Small intestine (tissue), 7 donors: ENCODE measurements around the gene CFAP45. TPM values are rescaled to one million over a fixed set of nuclear protein-coding genes. Genes with fewer than 3 reads are reported as not detected.

ENCODE experiments used
- DNase-seq, 2 donors: peaks; one replicate each; pipeline versions ENCODE4 v3.0.0 to v3.0.0-alpha.2; 2013
- FAIRE-seq: peaks from 2 replicates; lab custom pipeline; 2012; peaks lifted over from hg19 to GRCh38; lab: Jason Lieb, UNC
- H3K27ac ChIP-seq, 3 donors: one replicate each; pipeline ENCODE4 v1.5.1; 2013; ENCODE audit warnings: low read length in 2 of 3, mild to moderate bottlenecking in 2 of 3, control low read depth in 1 of 3, inconsistent platforms in 1 of 3, low read depth in 1 of 3, moderate library complexity in 1 of 3
- H3K27me3 ChIP-seq, 3 donors: one replicate each; pipeline ENCODE4 v1.6.1; 2013; ENCODE audit warnings: low read length in 3 of 3, inconsistent platforms in 1 of 3; ENCODE audit not compliant: control insufficient read depth in 3 of 3, insufficient read depth in 3 of 3
- H3K36me3 ChIP-seq, 3 donors: one replicate each; pipeline ENCODE4 v1.6.1; 2013; ENCODE audit warnings: low read length in 3 of 3, inconsistent platforms in 1 of 3, low read depth in 1 of 3, mild to moderate bottlenecking in 1 of 3, moderate library complexity in 1 of 3; ENCODE audit not compliant: control insufficient read depth in 3 of 3, insufficient read depth in 2 of 3
- H3K4me1 ChIP-seq, 3 donors: one replicate each; pipeline ENCODE4 v1.6.1; 2013; ENCODE audit warnings: low read length in 2 of 3, inconsistent platforms in 1 of 3, low read depth in 1 of 3, mild to moderate bottlenecking in 1 of 3, moderate library complexity in 1 of 3; ENCODE audit not compliant: control insufficient read depth in 3 of 3, insufficient read depth in 2 of 3
- H3K4me3 ChIP-seq, 3 donors: one replicate each; pipeline ENCODE4 v1.5.1; 2013; ENCODE audit warnings: low read length in 3 of 3, control low read depth in 1 of 3, inconsistent platforms in 1 of 3, low read depth in 1 of 3, mild to moderate bottlenecking in 1 of 3, moderate library complexity in 1 of 3
- H3K9me3 ChIP-seq, 2 donors: one replicate each; pipeline ENCODE4 v1.6.1; 2013; ENCODE audit warnings: low read depth in 1 of 2, low read length in 1 of 2; ENCODE audit not compliant: control insufficient read depth in 2 of 2, insufficient read depth in 1 of 2
- WGBS, 3 donors: extraction: QIAGEN DNeasy Blood & Tissue Kit; methylation state at CpG; one replicate each; pipeline ENCODE4 v1.1.7; 2013; 5-methylcytosine and 5-hydroxymethylcytosine counted together
- polyA plus RNA-seq, 4 donors: library from polyadenylated mRNA; stranded (reverse) in 3 of 4; unstranded in 1 of 4; fragments of 200-250 nt in 3 of 4; fragments of 120-200 nt in 1 of 4; gene quantifications; one replicate each; pipeline versions ENCODE4 v1.2.1 to v1.2.3, GENCODE V29; 2013
- donor health status: healthy with polysubstance abuse.
- donor health status: control.
- donor health status: control.
- donor health status: Bipolar disorder and iron deficiency.
- donor health status: healthy.

CFAP45 gene
- polyA plus RNA-seq, 4 donors: 0.35 to 1.1 (median 0.36) TPM; not detected in 1

DNA sequence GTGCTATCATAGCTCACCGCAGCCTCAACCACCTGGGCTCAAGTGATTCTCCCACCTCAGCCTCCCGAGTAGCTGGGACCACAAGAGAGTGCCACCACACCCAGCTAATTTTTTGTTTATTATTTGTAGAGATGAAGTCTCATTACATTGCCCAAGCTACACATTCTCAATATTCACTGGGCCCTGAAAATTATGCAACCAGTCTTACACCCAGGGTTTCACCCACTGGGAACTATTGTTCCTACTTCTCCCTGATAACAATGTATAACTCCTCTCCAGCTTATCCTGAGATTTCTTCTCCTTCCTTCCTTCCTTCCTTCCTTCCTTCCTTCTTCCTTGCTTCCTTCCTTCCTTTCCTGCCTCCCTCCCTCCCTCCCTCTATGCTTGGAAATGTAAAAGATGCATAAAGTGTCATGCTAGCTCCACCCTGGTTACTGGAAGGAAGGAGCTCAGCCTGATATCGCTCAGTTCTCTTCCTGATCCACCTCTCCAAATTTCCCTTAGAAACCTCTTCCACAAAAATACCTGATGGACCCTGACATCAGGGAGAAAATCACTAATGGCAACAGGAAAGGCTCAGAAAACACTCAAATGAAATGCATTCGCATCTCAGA is 26.3 kb downstream of the CFAP45 start:
- Histone ChIP-seq H3K36me3 (no peaks in the 10 kb centered on the region), H3K27me3 (peaks cover 0 to 8% (median 0%) of the 10 kb centered on the region in 3 donors), H3K4me1 (peaks cover 0 to 1% (median 0%) of the 10 kb centered on the region in 3 donors), H3K9me3 (no peaks in the 10 kb centered on the region), H3K4me3 (no peak overlapping the region), H3K27ac (no peak overlapping the region)
- FAIRE-seq (no peak), DNase-seq (no peak)
- WGBS, 3 donors: 91 to 92% (median 91%) methylated on average over 4 of the region's 4 CpGs

DNA sequence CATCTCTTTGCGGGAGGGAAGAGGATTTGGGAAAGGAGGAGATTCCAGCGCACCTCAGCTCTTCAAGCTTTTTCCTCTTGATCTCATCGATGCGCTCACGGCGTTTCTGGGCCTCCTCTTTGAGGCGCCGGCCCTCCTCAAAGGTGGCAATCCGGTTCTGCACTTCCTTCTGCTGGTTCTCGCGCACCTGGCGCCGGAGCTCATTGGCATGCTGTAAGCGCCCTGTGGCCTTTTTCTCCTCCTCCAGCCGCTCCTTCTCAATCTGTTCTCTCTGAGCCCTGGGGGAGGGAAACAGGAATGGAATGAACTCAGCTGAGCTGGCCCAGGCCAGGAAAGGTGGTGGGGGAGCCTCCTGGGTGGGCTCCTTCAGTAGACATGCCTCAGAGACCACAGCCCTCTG is 27.1 kb downstream of the CFAP45 start:
- peaks cover 0 to 9% (median 0%) of the 10 kb centered on the region in 3 donors for H3K4me1 ChIP-seq

DNA sequence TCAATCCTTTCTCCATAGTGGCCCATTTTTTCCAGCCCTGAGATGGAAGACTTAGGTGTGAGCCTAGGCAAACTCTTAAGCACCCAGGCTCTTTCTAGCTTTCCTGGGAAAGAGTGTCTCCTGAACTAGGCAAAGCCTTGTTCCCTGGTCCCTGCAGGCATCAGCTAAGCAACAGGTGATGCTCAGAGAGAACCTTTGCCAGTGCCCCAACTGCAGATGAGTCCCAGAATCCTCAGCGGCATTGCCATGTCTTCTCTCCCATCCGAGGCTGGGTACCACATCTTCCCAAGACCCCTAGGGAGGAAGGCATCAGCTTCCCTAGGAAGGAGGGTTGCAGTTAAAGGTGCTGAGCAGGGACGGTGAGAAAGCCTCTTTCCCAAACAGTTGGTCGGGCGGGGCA is 29.3 kb downstream of the CFAP45 start:
- 84 to 90% (median 85%) methylated on average over 5 of the region's 5 CpGs for WGBS, 3 donors
- no peak for FAIRE-seq
- peaks cover 0 to 8% (median 0%) of the 10 kb centered on the region in 3 donors for H3K27me3 ChIP-seq

More for the DNA sequence above, 27.1 kb downstream of the CFAP45 start:
- no peak for FAIRE-seq
- DNase-seq: no peak
- no peak overlapping the region for H3K27ac ChIP-seq
- no peak overlapping the region for H3K4me3 ChIP-seq
- no peaks in the 10 kb centered on the region for H3K36me3 ChIP-seq
- no peaks in the 10 kb centered on the region for H3K9me3 ChIP-seq
- WGBS, 3 donors: 72 to 90% (median 83%) methylated on average over 14 to 15 of the region's 15 CpGs
- peaks cover 0 to 8% (median 0%) of the 10 kb centered on the region in 3 donors for H3K27me3 ChIP-seq

DNA sequence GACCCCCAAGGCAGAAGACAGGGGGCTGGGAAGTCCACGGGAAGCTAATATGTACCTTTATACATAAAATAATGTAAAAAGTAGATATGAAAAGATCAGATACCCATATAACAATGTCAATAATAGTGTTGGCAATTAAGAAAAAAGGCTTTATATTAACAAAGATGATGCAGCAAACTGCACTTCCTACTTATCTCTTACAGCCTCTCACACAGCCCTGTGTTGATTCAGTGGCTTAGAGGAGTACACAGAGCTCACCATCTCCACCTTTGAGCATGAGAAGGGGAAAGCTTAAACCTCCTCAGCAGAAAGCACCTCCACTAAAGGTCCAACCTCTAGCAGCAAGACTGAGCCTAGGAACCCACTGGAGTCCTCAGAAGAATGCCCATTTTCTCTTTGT is 30.4 kb downstream of the CFAP45 start:
- H3K4me3 ChIP-seq: no peak overlapping the region
- peaks cover 0 to 8% (median 0%) of the 10 kb centered on the region in 3 donors for H3K27me3 ChIP-seq
- H3K4me1 ChIP-seq: peaks cover 0 to 17% (median 0%) of the 10 kb centered on the region in 3 donors
- no peak for DNase-seq
- no peaks in the 10 kb centered on the region for H3K9me3 ChIP-seq
- no peak for FAIRE-seq
- no peak overlapping the region for H3K27ac ChIP-seq
- H3K36me3 ChIP-seq: no peaks in the 10 kb centered on the region
- WGBS, 3 donors: 39 to 75% (median 47%) methylated on average over 1 of the region's 1 CpG

More for the DNA sequence above, 29.3 kb downstream of the CFAP45 start:
- Histone ChIP-seq H3K27ac (no peak overlapping the region), H3K4me3 (no peak overlapping the region), H3K4me1 (peaks cover 0 to 17% (median 0%) of the 10 kb centered on the region in 3 donors), H3K9me3 (no peaks in the 10 kb centered on the region), H3K36me3 (no peaks in the 10 kb centered on the region)
- DNase-seq: no peak

DNA sequence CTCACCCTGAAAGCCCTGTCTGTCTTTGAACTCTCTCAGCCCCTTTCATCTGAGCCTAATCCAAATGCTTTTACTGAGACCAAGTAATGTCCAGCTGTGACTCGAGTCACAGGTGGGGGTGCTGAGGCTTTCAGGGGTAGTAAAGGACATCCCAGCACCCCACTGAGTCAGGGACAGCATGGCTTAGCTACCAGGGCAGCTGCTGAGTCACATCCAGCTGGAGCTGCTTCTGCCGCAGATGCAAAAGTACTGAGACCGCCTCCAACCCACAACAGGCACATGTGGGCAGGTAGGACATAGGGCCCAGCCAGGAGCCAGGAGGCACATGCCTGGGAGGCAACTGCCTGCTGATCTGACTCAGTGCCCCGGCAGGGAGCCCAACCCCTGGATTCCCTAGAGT is 30.8 kb downstream of the CFAP45 start:
- DNase-seq (no peak), FAIRE-seq (no peak)
- 19 to 43% (median 25%) methylated on average over 4 of the region's 4 CpGs for WGBS, 3 donors
- Histone ChIP-seq H3K4me3 (no peak overlapping the region), H3K27ac (no peak overlapping the region), H3K27me3 (peaks cover 0 to 8% (median 0%) of the 10 kb centered on the region in 3 donors), H3K4me1 (peaks cover 0 to 17% (median 0%) of the 10 kb centered on the region in 3 donors), H3K36me3 (no peaks in the 10 kb centered on the region), H3K9me3 (no peaks in the 10 kb centered on the region)

DNA sequence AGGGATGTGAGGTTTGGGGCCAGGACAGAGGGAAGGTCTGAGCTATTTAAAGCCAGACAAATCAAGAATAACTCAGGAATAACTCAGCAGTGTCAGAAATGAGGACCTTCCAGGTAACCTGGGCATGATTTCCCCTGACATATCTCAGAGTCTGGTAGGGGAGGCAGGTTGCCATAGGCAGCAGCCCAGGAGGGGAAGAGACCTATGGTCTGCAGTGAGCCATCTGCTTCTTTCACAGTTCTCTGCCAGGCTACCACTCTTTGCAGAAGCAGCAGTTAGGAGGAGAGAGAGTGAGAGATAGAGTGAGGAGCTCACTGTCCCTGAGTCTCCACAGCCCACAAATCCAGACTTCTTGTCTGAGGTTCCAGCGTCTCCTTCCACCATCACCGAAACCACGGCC is 31.2 kb downstream of the CFAP45 start:
- peaks cover 0 to 8% (median 0%) of the 10 kb centered on the region in 3 donors for H3K27me3 ChIP-seq
- H3K4me3 ChIP-seq: no peak overlapping the region
- peaks cover 0 to 17% (median 0%) of the 10 kb centered on the region in 3 donors for H3K4me1 ChIP-seq
- no peaks in the 10 kb centered on the region for H3K9me3 ChIP-seq
- no peak for FAIRE-seq
- H3K27ac ChIP-seq: no peak overlapping the region
- H3K36me3 ChIP-seq: no peaks in the 10 kb centered on the region
- WGBS, 3 donors: 52 to 79% (median 74%) methylated on average over 3 of the region's 3 CpGs
- no peak for DNase-seq

DNA sequence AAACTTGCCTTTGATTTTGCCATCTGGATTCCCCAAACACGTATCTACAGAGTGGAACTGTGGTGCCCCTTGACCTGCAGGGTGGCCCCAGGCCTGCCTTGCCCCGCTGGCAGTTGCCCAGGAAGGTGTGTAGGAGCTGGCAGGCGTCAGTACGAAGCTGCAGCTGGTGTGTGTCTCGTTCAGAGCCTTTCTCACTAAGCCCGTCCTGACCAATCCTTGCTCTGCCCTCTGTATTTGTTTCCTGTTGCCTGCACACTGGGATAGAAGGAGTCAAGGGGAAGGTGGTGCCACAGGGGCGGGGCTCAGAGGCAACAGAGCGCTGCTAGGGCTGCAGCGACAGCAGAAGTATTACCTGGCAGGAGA is 32.3 kb downstream of the CFAP45 start:
- Histone ChIP-seq H3K36me3 (peaks cover 0 to 3% (median 0%) of the 10 kb centered on the region in 3 donors), H3K27ac (peak overlapping the region; percentile 32 to 84 (median 38)), H3K9me3 (no peaks in the 10 kb centered on the region), H3K4me3 (no peak overlapping the region), H3K4me1 (peaks cover 0 to 17% (median 0%) of the 10 kb centered on the region in 3 donors), H3K27me3 (peaks cover 0 to 4% (median 0%) of the 10 kb centered on the region in 3 donors)
- 9 to 37% (median 27%) methylated on average over 9 of the region's 9 CpGs for WGBS, 3 donors
- DNase-seq (peak; percentile 90 to 97), FAIRE-seq (no peak)

DNA sequence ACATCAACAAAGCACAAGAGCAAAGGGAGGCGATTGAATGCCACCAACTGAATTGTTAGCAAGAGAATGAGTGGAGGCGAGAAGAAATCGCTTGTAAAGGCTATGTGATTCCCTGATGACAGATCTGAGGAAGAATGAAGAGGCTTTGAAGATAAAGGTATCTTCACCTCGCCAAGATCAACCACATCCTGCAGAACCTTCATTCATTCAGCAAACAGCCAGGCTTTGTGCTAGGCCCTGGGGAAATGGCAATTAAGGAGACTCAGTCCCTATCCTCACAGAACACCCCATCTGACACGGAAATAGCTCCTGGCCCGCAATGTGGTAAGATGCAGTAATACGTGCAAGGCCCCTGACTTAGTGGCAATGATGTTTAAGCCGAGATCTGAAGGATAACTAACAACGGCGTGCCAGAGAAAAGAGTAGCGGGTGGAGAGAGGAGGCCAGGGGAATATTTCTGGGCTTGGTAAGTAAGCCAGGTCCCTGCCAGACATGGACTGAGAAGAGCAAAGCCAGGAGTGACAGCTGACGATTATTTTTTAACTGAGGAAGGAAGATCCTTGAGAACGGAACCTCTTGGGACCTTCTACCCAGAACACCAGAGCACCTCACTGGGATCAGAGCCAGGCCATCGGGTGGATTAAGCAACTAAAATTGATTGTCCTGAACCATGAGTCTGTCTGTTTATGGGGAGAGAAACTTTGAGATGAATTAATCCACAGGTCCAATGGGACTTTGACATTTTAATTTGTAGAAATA is 32.9 kb downstream of the CFAP45 start:
- FAIRE-seq (no peak), DNase-seq (no peak)
- peak overlapping the region; percentile 32 to 84 (median 38) for H3K27ac ChIP-seq
- H3K4me1 ChIP-seq: peaks cover 0 to 17% (median 0%) of the 10 kb centered on the region in 3 donors
- no peaks in the 10 kb centered on the region for H3K9me3 ChIP-seq
- 48 to 72% (median 52%) methylated on average over 14 of the region's 14 CpGs for WGBS, 3 donors
- H3K36me3 ChIP-seq: peaks cover 0 to 3% (median 0%) of the 10 kb centered on the region in 3 donors
- no peak overlapping the region for H3K4me3 ChIP-seq
- no peaks in the 10 kb centered on the region for H3K27me3 ChIP-seq
